ENCODE data around the gene JAM3. TPM values are rescaled to one million over a fixed set of nuclear protein-coding genes. Genes with fewer than 3 reads are reported as not detected.

Gene JAM3
- total and polyA plus RNA-seq, 2 of the 8 experiments (the other 6 are each of a cell fraction or from before 2014, with no cell fraction given): 19.6 to 42.8 TPM

DNA sequence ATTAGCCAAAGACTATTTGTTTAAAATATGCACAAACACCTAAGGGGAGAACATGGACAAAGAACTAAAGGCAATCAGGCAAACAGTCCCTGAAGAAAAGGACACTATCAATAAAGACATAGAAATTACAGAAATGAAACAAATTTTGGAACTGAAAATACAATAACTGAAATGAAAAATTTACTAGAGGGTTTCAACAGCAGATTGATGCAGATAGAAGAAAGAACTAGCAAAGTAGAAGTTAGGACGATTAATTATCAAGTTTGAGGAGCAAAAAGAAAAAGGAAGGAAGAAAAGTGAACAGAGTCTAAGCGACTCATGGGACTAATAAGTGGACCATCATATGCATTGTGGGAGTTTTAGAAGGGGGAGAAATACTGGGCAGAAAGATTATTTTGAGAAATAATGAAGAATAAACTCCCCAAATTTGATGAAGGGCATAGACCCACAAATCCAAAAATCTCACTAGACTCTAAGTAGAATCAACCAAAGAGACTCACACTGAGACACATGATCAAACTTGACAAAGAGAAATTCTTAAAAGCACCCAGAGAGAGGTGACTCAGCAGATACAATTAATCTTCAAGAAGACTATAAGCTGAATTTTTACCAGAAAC lies 62.9 kb downstream of the JAM3 start:
- no peaks in the 10 kb centered on the region; a peak in 1 of 8 replicates for H3K36me3 ChIP-seq (ENCODE audit: control insufficient read depth in 2 of 4, insufficient read depth in 4 of 4, low read length in 3 of 4)
- H3K18ac ChIP-seq (ENCODE audit: extremely low read depth, low read length): no peak overlapping the region
- no peak overlapping the region for H2BK15ac ChIP-seq (ENCODE audit: low read length)
- no peak overlapping the region for H2AFZ ChIP-seq (ENCODE audit: low read length)
- no peaks in the 10 kb centered on the region; a peak in 1 of 7 replicates for H3K4me1 ChIP-seq (replicated peaks in 1 of 4; ENCODE audit: control insufficient read depth in 3 of 4, insufficient read depth in 4 of 4, low read length in 3 of 4)
- H3K56ac ChIP-seq (replicated peaks; ENCODE audit: insufficient read length, low read depth, low read length): no peak overlapping the region
- DNase-seq (ENCODE audit: low read depth in 1 of 2, low spot score in 2 of 2): no peak
- ChIA-PET POLR2A (ENCODE audit: partially characterized antibody) (no interaction called here), CTCF (ENCODE audit: partially characterized antibody) (interaction anchor here (1.4 to 2.1 kb wide), 3 partner anchors 80 to 86 kb away, joined by 3 to 6 read pairs (median 4); no protein-coding TSS in a partner anchor)
- no peak overlapping the region for H4K5ac ChIP-seq (ENCODE audit: insufficient read length, low read depth, low read length)
- H3K27me3 ChIP-seq (replicated peaks in 1 of 4; ENCODE audit: control insufficient read depth in 3 of 4, extremely low read depth in 1 of 4, insufficient read depth in 3 of 4, low read length in 3 of 4): no peaks in the 10 kb centered on the region
- H3K23me2 ChIP-seq (ENCODE audit: low read depth, low read length): no peaks in the 10 kb centered on the region
- no peak overlapping the region for H3K9ac ChIP-seq (replicated peaks in 1 of 4; ENCODE audit: extremely low read depth in 1 of 4, low read depth in 3 of 4, low read length in 3 of 4)
- TF ChIP-seq USF2 (IDR thresholded peaks at IDR 0.05; ENCODE audit: low read length): no peak
- TF ChIP-seq KDM5A (IDR thresholded peaks at IDR 0.05; ENCODE audit: low read length): no peak
- H3K4me3 ChIP-seq (ENCODE audit: extremely low read depth in 1 of 4, insufficient read depth in 2 of 4, low read depth in 3 of 4, low read length in 4 of 4): no peak overlapping the region
- no peak overlapping the region for H2BK5ac ChIP-seq (ENCODE audit: low read depth, low read length)
- H3K23ac ChIP-seq (ENCODE audit: insufficient read length): no peak overlapping the region
- WGBS, 2 experiments (ENCODE audit: extremely low coverage in 1 of 2, insufficient coverage in 1 of 2, insufficient read length in 1 of 2, insufficient replicate concordance in 2 of 2, low coverage in 1 of 2, low lambda C conversion rate in 2 of 2, missing lambda C conversion rate in 1 of 2): 57% methylated on average over 2 of the region's 2 CpGs; no CpG with 5 or more reads in 1 of the 2 experiments
- no peak overlapping the region for H4K8ac ChIP-seq (ENCODE audit: extremely low read depth, insufficient read depth, low read length)
- H3K79me1 ChIP-seq (ENCODE audit: low read depth, low read length): no peaks in the 10 kb centered on the region; the same call in 1 of the 2 replicates
- no peaks in the 10 kb centered on the region; a peak in 1 of 4 replicates for H3K79me2 ChIP-seq (ENCODE audit: control insufficient read depth in 1 of 2, insufficient read depth in 2 of 2, low read length in 2 of 2)
- H3K4me2 ChIP-seq (ENCODE audit: insufficient read depth in 1 of 2, low read depth in 2 of 2, low read length in 2 of 2): no peak overlapping the region
- no peak overlapping the region for H2BK12ac ChIP-seq (ENCODE audit: low read depth, low read length)
- FAIRE-seq: no peak
- peaks cover 5 to 6% of the 10 kb centered on the region in 2 experiments; a peak in 3 of 4 replicates for H3K9me3 ChIP-seq (ENCODE audit: insufficient read depth in 2 of 2, low read depth in 1 of 2, low read length in 1 of 2)
- no peak overlapping the region for H4K91ac ChIP-seq (replicated peaks; ENCODE audit: insufficient read length, low read length)
- no peak overlapping the region for H3K4ac ChIP-seq (replicated peaks; ENCODE audit: insufficient read length, low read depth, low read length)
- no peak overlapping the region for H2AK5ac ChIP-seq (ENCODE audit: low read depth, low read length)
- no peak overlapping the region for H3K27ac ChIP-seq (ENCODE audit: low read depth, low read length)
- no peak overlapping the region for H3K14ac ChIP-seq (ENCODE audit: insufficient read length)
- H2BK120ac ChIP-seq (replicated peaks; ENCODE audit: low read depth, low read length): no peak overlapping the region
- H2BK20ac ChIP-seq (ENCODE audit: low read length): no peak overlapping the region
- no peaks in the 10 kb centered on the region for H4K20me1 ChIP-seq (replicated peaks in 1 of 2; ENCODE audit: control insufficient read depth in 1 of 2, insufficient read depth in 2 of 2, low read length in 2 of 2)

Data from H1 (cell line).